GM12801 (cell line): ENCODE data around the gene UVRAG.

ENCODE experiments used
- CTCF ChIP-seq: IDR thresholded peaks from one replicate; pipeline ENCODE4 v1.5.1; 2011; ENCODE audit warnings: control low read depth; ENCODE audit not compliant: insufficient read length; ENCODE audit errors: extremely low read depth

UVRAG gene

GRCh38 chr11:75822541-75822940 lies 7.5 kb downstream of the UVRAG start:
- no peak for TF ChIP-seq CTCF

- TF ChIP-seq CTCF: no peak
Observed at GRCh38 chr11:75823415-75823814, 8.4 kb downstream of the UVRAG start.

- no peak for TF ChIP-seq CTCF
Observed at GRCh38 chr11:75823946-75824345, 8.9 kb downstream of the UVRAG start.

- TF ChIP-seq CTCF: no peak
Observed at GRCh38 chr11:75826461-75827230, 11.6 kb downstream of the UVRAG start.

GRCh38 chr11:75827562-75827961 lies 12.6 kb downstream of the UVRAG start:
- no peak for TF ChIP-seq CTCF

- TF ChIP-seq CTCF: no peak
Observed at GRCh38 chr11:75831915-75832502, 17.0 kb downstream of the UVRAG start.

- no peak for TF ChIP-seq CTCF
Observed at GRCh38 chr11:75834728-75835127, 19.7 kb downstream of the UVRAG start.
